Endothelial cell (in vitro differentiated cells): ENCODE data around the gene PGRMC2. TPM values are rescaled to one million over a fixed set of nuclear protein-coding genes. Genes with fewer than 3 reads are reported as not detected.

Source experiments
- DNase-seq: peaks from one replicate; pipeline ENCODE4 v3.0.0; 2021; ENCODE audit warnings: low spot score
- H3K27ac Mint-ChIP-seq: one replicate; pipeline ENCODE4 v1.8.0; 2021; ENCODE audit warnings: mixed read lengths, inconsistent platforms; ENCODE audit not compliant: unreplicated experiment
- H3K27me3 Mint-ChIP-seq: one replicate; pipeline ENCODE4 v1.8.0; 2021; ENCODE audit warnings: mild to moderate bottlenecking, moderate library complexity, mixed read lengths, inconsistent platforms; ENCODE audit not compliant: unreplicated experiment
- H3K36me3 Mint-ChIP-seq: one replicate; pipeline ENCODE4 v1.8.0; 2021; ENCODE audit warnings: mild to moderate bottlenecking, low read depth, mixed read lengths, inconsistent platforms; ENCODE audit not compliant: unreplicated experiment
- H3K4me1 Mint-ChIP-seq: one replicate; pipeline ENCODE4 v1.8.0; 2021; ENCODE audit warnings: mild to moderate bottlenecking, mixed read lengths, inconsistent platforms; ENCODE audit not compliant: unreplicated experiment
- H3K4me3 Mint-ChIP-seq: one replicate; pipeline ENCODE4 v1.8.0; 2021; ENCODE audit warnings: mild to moderate bottlenecking, mixed read lengths, inconsistent platforms; ENCODE audit not compliant: unreplicated experiment
- H3K9me3 Mint-ChIP-seq: one replicate; pipeline ENCODE4 v1.8.0; 2021; ENCODE audit warnings: mixed read lengths, inconsistent platforms; ENCODE audit not compliant: unreplicated experiment
- total RNA-seq: library from RNA; stranded (reverse); fragmentation: NEBNext Ultra II Directional; extraction: Animal tissue kit (Norgen Biotek cat#: 25700); gene quantifications from one replicate; pipeline ENCODE4 v1.2.1, GENCODE V29; 2021; ENCODE audit not compliant: unreplicated experiment
- TF ChIP-seq, protein P1 (sequence below): fragments of 200-600 bp; sonication (generic); IDR thresholded peaks from one replicate; pipeline ENCODE4 v1.5.0; 2021; ENCODE audit warnings: antibody characterized with exemption; ENCODE audit not compliant: unreplicated experiment

PGRMC2 gene
- total RNA-seq, 1 donor from 2014 or later = 37.4 TPM

GRCh38 chr4:128244379-128244778 lies 43.2 kb downstream of the PGRMC2 start:
- peaks cover 3% of the 10 kb centered on the region for H3K27me3 Mint-ChIP-seq
- peaks cover 23% of the 10 kb centered on the region for H3K36me3 Mint-ChIP-seq
- H3K27ac Mint-ChIP-seq = no peak overlapping the region
- H3K4me3 Mint-ChIP-seq = no peak overlapping the region
- peaks cover 5% of the 10 kb centered on the region for H3K9me3 Mint-ChIP-seq
- H3K4me1 Mint-ChIP-seq = no peaks in the 10 kb centered on the region
- TF ChIP-seq, protein P1, sequence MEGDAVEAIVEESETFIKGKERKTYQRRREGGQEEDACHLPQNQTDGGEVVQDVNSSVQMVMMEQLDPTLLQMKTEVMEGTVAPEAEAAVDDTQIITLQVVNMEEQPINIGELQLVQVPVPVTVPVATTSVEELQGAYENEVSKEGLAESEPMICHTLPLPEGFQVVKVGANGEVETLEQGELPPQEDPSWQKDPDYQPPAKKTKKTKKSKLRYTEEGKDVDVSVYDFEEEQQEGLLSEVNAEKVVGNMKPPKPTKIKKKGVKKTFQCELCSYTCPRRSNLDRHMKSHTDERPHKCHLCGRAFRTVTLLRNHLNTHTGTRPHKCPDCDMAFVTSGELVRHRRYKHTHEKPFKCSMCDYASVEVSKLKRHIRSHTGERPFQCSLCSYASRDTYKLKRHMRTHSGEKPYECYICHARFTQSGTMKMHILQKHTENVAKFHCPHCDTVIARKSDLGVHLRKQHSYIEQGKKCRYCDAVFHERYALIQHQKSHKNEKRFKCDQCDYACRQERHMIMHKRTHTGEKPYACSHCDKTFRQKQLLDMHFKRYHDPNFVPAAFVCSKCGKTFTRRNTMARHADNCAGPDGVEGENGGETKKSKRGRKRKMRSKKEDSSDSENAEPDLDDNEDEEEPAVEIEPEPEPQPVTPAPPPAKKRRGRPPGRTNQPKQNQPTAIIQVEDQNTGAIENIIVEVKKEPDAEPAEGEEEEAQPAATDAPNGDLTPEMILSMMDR = no peak
- no peak for DNase-seq

DNA sequence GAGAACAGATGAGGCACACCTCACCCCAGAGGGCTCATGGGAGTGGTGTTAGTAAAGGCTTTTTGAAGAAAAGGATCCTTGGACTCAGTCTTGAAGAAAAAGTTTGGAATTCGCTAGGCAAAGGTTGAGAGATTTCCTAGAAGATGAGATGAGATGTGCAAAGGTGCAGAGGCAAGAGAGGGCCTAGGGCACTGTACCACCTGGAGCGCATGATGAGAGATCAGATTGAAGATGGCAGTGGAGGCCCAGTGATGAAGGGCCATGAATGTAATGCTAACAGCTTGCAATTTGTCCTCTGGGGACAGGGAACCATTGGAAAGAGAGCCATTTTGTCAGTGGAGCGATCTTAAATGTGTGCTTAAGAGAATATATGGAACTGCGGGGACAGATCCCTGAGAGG lies 45.0 kb downstream of the PGRMC2 start:
- no peak for DNase-seq
- Mint-ChIP-seq H3K4me1 (no peaks in the 10 kb centered on the region), H3K36me3 (peaks cover 23% of the 10 kb centered on the region), H3K4me3 (peak overlapping the region; percentile 13), H3K9me3 (peaks cover 5% of the 10 kb centered on the region), H3K27me3 (peaks cover 3% of the 10 kb centered on the region), H3K27ac (no peak overlapping the region)
- TF ChIP-seq, protein P1 = no peak

GRCh38 chr4:128241981-128242380 lies 45.6 kb downstream of the PGRMC2 start:
- Mint-ChIP-seq H3K4me1 (no peaks in the 10 kb centered on the region), H3K27me3 (peaks cover 3% of the 10 kb centered on the region), H3K9me3 (peaks cover 5% of the 10 kb centered on the region), H3K36me3 (peaks cover 23% of the 10 kb centered on the region), H3K4me3 (peak overlapping the region; percentile 13), H3K27ac (no peak overlapping the region)
- TF ChIP-seq, protein P1 = no peak
- no peak for DNase-seq

- DNase-seq = no peak
- TF ChIP-seq, protein P1 = no peak
- Mint-ChIP-seq H3K9me3 (peaks cover 5% of the 10 kb centered on the region), H3K27ac (no peak overlapping the region), H3K36me3 (peaks cover 20% of the 10 kb centered on the region), H3K4me1 (no peaks in the 10 kb centered on the region), H3K27me3 (peaks cover 3% of the 10 kb centered on the region), H3K4me3 (no peak overlapping the region)
Observed at GRCh38 chr4:128241425-128241913, 46.1 kb downstream of the PGRMC2 start.

- no peaks in the 10 kb centered on the region for H3K4me1 Mint-ChIP-seq
- DNase-seq = no peak
- H3K27ac Mint-ChIP-seq = no peak overlapping the region
- H3K27me3 Mint-ChIP-seq = peaks cover 3% of the 10 kb centered on the region
- H3K4me3 Mint-ChIP-seq = no peak overlapping the region
- peaks cover 5% of the 10 kb centered on the region for H3K9me3 Mint-ChIP-seq
- TF ChIP-seq, protein P1 = no peak
- H3K36me3 Mint-ChIP-seq = peaks cover 20% of the 10 kb centered on the region
Observed at GRCh38 chr4:128241019-128241418, 46.6 kb downstream of the PGRMC2 start.
